Suppressor macrophage treated with lipopolysaccharide for 4 hours (primary cell): Measurements from ENCODE around the gene PAX5.

Experiments used
- DNase-seq: peaks from one replicate; pipeline ENCODE4 v3.0.0-alpha.2; 2020

PAX5 gene

DNA sequence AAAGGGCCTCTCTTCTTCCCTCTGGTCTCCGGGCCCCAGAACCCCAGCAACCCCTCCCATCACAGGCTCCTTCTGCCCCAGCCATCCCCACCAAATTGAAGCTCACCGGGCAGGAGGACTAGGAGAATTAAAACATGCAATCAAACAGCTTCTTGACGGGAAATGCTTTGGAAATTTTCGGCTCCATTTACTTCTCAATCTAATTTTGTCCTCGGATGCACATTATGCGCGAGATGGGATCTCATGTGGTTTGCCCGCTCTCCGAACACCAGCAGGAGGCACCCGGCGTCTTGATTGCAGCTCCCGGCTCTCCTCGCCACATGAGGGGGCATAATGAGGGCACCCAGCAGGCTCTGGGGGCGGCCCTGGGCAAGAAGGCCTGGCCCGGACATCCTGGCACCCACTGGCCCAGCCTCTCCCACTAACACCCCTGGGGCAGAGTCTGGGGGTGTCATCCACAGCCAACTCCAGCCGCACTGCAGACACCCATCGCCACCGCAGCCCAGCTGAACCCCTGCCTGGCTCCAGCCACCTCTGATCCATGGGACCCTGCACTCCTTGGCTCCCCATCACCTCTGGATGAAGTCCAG, 135.5 kb downstream of the PAX5 start:
- DNase-seq: no peak

DNA sequence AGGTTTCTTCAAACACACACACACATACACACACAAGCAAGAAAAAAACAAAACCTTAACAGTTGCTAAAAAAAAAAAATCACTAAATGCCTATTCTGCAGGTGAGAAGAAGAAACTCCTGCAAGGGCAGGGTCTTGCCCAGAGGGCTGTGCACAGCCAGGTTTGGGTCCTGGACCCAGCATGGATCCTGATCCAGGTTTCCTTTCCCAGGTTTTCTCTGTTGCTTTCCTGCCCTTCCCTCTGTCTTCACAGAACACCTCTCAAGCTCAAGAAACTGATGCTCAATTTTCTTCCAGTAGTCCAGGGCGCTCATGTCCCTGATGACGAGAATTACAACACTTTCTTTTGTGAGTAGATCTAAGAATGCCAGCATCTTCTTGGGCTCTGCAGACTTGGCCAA, 136.6 kb downstream of the PAX5 start:
- DNase-seq: no peak

DNA sequence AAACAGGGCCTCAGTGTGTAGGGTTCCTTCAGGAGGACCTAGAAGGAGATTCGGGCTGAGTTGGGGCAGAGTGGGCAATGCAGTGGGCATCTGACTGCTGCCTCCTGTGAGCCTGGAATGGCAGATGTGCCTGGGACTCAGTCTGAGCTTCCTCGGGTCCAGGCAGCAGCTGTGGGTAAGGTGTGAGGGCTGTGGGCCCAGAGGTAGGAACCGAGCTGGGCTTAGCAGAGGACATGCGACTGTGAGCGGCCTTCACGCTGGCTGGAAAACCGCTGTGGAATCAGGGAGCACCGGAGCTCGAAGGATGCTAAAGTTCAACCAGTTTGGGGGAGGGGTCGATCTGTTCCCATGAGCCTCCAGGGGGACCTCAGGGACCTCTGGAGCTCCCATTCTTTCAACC, 137.0 kb downstream of the PAX5 start:
- DNase-seq: no peak

DNA sequence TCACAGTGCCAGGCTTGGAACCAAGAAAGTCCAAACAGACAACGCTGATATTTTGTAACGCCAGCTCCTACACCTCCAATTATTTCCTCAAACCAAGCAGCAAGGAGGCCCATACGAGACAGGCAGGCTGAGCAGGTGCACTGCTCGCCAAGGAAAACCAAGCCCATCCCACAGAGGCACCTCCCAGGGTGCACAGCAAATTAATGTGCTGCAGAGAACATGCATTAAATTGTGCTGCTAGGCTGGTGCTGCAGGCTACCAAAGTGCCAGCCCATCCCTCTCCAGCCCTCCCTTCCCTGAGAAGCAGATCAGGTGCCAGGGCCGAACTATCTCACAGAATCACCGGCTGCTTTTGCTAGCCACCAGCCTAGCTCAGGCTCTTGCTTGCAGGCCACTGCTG, 137.8 kb downstream of the PAX5 start:
- no peak for DNase-seq

DNA sequence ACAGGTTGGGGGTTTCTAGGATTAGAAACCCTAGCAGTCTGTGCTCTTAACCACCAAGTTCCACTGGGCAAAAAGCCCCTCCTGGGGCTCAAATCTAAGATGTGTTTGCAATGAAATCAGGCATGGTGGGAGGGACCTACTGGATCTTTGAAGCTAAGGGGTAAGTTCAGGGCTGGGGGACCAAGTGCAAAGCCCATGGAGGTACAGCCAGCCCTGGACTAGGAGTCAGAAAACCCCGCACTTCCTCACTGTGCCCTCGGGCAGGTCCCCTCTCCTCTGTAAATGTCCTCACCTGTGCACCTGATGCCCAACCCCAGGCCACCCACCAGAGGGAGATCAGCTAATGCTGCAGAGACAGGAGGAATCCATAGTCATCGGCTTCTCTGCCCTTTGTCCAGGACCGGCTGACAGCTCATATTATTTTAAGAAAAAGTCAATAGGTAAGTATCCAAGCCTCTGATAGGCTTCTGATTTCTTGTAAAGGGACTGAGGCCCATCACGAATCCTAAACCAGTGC, 138.3 kb downstream of the PAX5 start:
- DNase-seq: no peak

DNA sequence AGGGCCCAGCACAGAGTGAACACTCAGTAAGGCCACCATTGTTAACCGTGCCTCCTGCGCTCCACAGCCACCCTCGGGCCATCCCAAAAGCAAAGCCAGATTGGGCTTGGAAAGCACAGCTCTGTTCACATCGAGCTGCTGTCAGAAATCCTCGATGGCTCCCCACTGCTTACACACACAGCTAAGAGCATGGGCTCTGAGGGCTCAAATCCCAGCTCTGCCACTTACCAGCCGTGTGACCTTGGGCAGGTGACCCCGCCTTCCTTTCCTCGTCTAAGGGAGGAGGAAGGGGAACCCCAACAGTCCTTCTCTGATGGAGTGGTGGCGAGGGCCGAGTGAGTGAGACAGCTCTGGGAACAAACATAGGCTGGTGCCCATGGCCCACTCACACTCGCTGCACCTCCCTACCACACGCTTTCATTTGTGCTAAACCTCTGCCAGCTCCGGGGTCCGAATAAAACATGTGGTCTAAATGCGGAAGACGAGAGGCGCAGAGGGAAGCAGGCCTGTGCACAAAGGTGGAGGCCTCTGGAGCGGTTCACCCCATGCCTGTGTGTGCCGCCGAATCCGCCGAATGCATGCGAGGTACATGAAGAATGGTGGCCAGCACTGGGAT, 139.3 kb downstream of the PAX5 start:
- no peak for DNase-seq

DNA sequence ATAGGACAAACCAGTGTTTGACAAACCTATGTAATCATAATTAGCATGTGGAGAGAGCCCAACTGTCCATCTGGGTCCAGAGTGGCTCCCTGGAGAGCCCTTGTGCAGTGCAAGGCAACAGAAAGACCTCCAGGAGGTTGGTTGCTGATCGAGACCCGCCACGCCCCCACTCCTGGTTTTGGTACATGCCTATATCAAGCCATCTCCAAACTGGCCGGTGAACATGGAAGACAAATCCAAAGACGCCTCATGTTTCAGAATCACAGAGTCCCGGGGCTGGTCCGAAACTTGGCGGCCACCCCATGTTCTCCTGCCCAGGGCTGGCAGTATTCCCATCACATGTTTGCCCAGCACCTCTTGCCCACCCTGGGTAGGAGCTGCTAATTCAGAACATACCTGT, 140.2 kb downstream of the PAX5 start:
- DNase-seq: no peak

DNA sequence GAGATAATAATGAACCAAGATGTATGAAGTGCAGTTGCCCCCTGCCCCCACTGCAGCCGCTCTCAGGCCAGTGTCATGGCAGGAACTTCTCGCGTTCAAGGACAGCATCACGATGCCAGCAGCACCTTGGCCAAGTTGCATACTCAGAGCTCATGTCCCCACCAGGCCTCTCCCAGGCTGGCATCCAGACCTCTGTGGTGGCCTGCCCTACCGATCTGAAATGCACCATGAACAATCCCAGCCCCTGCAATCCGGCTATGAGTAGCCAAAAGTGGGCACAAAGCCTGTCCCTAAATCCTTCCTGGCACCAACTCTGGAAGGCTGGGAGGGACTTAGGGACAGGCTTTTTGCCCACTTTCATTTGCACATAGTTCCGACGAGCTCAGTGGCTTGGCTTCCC, 140.9 kb downstream of the PAX5 start:
- DNase-seq: no peak

DNA sequence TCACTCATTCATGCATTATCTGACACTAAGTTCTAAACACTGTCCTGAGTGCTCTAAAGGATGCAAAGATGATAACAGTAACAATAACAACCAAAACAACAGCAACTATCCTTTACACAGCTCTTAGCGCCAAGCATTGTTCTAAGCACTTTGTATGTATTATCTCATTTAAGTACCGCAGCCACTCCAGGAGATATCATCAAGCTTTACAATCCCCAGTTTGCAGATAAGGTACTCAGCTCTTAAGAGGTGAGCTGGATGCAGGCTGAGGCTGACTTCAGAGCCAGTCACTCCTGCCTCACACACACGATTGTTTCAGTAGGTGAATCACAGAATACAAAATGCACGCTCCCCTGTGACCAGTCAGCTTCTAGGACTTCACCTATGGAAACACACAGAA, 141.8 kb downstream of the PAX5 start:
- DNase-seq: no peak

DNA sequence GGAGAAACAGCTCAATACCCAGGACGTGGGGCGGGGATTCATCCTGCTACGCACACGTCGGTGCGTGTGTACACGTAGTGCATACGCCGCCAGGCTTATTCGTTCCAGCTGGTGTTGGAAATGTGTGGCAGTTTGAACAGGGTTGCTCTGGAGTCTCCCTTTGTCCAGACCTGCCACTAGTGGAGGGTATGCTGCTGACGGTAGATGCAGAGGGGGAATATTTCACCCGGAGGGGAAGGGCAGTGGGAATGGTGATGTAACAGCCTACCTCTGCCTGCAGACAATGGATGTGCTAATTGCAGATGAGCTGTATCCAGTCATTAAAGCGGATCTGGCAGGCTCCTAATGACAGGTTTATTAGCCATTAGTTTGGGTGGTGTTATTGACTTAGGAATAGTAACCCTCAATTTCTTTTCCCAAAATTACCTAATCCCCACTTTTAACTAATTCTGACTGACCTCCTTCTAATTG, 142.7 kb downstream of the PAX5 start:
- no peak for DNase-seq

DNA sequence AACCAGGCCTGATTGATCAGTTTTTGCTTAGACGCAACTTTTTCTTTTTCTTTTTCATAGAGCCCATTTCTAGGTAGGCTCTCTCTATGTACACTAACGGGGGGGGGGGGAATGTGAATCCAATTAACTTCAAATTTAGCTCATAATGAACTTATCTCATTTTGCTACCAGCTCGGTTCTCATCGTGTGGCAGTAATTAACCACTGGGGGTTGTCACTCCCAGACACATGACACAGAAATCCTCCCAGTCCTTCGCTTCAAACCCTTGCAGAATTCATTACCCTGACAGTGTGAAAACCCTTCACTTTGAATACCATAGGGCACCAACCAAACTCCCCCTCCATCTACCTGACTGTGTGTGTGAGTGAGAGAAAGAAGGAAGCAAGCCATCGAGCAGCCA, 144.2 kb downstream of the PAX5 start:
- DNase-seq: no peak

DNA sequence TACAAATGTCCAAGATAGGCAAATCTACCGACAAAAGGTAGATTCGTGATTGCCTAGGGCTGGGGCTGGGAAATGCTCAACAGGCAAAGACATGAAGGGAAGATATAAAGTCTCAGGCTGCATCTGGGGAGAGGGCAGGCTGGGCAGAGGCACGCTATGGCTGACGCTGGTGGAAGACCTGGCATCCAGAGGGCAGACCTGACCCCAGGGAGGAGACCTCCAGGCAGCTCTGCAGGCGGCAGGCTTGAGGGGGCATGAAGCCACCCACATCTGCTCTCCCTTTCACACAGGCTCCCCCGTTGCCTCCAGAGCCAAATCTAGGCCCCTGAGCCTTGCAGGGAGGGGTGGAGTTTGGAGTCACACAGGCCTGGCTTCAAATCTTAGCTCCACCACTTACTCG, 145.5 kb downstream of the PAX5 start:
- no peak for DNase-seq

DNA sequence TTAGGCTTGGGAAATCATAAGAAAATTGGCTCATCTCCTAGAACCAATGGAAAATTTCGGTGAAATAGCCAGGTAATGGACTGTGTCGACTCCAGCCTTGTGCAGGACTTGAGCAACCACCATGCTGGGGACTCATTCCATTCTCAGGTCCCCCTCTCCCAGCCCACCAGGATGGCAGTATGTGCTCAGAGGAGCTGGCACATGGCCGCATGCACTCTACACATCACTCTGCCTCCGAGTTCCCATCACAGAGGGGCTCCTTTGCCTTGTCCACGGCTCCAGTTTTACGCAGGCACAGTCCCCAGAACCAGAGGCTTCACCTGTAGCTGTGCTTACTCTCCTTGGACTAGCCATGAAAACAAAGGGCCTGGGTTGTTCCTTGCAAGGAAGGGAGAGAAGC, 149.3 kb downstream of the PAX5 start:
- no peak for DNase-seq

DNA sequence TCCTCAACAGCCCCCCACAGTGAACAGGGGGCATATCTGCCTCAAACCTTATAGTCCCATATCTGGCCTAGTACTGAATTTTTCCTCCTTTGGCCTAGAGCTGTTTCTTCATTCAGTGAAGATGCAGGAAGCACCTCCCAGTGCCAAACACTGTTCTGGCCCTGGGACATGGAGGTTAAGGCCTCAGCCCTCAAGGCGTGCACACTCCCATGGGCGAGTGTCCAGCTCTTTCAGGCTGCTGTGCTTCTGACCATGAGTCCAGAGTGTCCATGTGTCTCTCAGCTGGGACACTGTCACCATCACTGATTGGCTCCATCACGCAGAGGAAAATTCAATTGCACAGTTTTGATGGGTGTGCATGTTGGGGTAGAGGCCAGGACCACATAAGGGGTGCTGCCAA, 151.5 kb downstream of the PAX5 start:
- no peak for DNase-seq

DNA sequence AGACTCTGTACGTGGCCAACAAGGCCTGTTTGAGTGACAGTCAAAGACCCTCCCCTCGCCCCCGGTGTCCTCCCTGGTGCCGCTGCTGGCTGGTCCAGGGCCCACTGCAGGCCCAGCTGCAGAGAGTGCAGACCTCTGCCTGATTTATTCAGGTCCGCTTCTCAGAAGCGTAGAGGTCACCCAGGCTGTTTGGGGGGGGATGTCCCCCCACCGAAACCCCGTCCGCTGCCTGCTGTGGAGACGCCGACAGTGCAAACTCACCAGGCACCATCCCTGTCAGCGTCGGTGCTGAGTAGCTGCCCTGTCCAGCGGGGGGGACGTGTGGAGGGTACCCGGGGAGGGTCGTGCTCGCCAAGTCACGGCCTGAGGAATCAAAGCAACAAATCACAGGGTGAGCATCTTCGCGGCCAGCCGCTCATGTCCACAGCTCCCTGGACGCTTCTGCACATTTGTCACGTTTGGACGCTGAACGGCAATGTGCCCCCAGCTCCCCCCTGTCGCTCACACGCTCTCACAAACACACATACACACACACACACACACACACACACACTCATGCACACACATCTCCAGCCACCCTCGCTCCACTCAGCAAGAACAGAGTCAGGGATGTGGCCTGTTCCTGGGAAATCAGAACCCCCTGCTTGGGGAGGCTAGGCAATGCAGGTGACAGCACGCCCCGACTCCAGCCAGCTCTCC, 152.2 kb downstream of the PAX5 start:
- no peak for DNase-seq

DNA sequence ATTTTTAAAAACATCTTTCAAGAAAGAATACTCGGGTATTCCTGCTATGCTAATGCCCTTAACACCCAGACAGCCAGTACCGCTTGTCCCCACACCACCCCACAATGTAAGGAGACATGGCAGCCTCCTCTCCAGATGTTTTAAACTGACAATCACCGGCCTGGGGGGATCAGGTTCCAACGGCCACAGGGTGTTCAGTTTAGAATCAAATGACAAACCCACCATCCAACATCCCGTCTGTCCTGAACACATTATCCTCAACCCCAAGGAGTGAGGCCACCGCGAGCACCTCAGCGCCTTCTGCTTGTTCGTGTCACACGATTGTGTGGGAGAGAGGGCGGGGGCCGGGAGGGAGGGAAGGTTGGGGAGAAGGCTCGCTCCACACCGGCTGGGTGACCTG, 152.8 kb downstream of the PAX5 start:
- no peak for DNase-seq

DNA sequence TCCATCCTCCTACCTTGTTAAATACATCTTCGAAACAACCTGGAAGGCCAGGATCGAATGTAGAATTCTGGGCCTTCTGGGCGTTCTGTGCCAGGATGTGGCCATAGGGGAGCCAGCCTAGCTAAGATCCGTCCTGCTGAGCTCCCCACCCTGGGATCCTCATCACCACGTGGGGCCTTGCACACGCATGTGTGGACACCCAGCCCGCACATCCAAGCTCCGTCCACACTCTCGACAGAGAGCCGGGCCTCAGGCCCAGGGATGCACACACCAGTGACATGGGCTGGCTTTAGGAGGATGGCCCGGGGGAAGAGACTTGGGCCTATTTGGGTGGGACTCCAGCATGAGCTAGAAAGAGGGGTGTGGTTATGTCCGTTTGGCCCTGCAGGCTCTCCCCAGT, 154.0 kb downstream of the PAX5 start:
- no peak for DNase-seq

DNA sequence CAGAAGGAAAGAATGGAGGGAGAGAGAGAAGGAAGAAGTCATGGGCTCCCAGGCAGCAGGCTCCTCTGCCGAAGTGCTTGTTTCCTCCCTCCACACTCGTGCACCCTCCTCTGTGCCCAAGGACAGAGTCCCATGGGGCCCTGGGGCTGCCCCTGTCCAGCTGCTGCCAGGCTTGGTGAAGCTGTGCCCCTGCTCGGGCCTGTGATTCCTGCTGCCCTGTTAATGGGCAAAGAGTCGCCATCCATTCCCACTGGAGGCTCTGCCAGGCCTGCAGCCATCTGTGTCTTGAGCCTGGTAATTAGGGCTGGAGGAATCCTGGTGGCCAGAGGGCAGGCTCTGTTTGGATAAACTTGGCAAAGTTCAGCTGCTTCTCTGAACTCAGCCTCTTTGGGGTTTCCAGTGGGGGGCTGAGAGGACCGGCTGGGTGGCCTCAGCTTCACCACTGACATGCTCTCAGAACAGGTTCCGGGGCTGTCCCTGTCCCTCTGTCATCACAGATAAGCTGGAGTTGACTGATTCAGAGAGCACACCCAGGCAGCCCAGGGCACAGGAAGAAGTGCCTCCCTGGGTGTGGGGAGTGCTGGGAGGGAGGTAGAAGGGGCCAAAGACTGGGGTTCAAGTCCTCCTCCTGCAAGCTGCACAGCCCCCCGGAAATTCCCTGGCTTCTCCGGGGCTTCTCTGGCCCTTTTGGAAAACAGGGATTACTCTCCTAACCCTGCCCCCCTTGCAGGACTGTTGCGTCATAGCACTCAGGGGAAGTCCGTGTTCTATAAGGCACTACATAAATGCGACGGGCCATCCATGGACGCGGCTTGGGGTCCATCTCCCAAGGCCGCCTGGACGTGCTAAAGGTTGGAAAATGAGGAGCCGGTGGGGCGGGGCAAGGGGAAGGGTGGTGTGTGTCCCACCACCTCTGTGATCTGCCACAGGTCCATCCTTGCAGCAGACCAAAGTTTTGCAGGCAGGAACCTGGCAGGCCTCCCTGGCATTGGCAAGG, 154.8 kb downstream of the PAX5 start:
- DNase-seq: no peak

DNA sequence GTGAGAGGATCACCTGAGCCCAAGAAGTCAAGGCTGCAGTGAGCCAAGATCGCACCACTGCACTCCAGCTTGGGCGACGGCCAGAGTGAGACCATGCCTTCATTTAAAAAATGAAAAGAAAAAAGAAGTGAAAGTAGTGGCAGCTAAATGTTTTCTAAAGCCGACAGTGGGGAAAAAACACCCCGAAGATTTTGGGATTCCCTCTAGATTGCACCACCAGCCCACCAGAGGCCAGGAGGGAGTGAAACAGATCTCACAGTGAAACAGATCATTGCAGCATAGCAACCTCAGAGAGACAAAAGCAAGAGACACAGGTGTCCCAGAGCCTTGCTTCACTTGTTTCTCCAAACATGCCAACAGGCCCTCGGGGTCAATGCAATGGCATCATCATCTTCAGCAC, 156.8 kb downstream of the PAX5 start:
- DNase-seq: no peak

DNA sequence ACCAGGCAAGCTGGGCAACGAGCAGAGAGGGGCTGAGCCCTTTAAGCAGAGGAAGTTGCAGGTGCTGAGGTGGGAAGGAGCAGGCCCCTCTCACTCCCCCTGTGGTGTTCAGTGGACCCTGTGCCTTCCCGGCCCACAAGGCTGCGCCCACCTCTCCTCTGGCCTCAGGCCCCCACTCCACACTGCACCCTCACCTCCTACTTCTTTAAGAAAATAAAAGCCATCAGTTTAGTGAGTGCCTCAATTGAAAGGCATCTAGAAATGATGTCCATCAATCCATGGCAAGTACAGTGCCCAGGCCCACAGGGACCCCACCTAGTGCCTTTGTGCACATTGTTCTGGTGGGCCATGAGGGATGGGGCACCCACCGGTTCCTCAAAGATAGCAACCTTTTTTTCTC, 158.0 kb downstream of the PAX5 start:
- no peak for DNase-seq

DNA sequence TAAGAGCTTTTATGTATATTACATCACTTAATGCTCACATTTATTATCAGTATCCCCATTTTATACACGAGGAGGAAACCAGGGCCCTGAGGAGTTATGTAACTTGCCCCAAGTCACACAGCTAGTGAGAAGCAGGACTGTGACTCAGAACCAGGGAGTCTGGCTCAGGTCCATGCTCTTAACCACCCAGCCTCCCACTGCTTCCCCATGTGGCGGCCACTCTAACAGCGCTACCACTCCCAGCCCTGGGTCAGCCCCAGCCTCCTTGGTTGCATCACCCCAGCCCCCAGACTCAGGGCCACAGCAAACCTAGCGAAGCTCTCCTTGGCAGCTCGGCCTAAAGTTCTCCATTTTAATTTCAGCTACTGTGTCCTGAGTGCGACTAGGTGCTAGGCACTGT, 159.1 kb downstream of the PAX5 start:
- peak; percentile 56 for DNase-seq

DNA sequence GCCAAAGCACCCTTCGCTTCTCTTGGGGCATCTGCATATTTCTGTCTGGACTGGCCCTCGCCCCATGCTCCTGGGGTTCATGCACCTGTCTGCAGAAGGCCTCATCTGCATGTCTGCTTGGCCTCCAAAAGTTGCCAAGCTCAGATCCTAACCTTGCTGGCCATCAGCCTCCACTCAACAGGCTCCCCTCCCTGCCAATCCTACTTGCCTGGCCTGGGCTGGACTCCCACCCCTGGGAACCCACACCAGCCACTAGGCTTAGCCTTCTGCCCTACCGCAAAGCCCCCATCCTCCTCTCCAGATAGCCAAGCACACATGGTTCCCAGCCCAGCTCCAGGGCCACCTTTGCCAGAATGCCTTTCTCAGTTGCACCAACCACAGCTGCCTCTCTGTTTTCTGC, 159.8 kb downstream of the PAX5 start:
- no peak for DNase-seq

DNA sequence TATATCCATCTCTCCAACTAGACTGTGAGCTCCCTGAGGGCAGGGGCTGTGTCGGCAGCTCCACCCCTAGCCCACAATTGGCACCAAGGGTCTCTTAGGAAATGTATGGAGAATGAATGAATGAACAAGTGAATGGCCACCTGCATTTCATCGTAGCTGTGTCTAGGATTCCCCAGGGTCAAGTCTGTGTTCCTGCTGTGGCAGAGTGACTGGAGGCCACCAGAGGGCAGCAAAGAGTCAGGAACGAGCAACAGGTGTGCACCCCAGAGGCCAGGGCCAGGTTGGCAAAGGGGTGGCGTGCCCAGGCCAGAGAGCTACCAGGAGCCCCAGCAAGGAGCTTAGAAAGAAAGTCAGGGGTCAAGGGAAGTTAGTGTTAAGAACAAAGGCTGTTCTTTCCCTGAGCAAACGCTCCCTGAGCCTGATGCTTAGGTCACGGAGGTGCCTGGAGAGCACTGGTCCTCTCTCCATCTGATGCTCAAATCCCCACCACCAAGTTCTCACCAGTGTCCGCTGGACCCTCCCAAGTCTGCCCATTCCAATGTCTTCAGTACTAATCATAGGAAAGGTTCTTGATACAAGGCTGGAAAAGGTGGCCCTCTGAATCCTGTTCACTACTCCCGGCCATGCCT, 160.7 kb downstream of the PAX5 start:
- DNase-seq: peak; percentile 73
